ENCODE results near the gene CADPS. TPM values are rescaled to one million over a fixed set of nuclear protein-coding genes. Genes with fewer than 3 reads are reported as not detected.

CADPS gene
- total and polyA plus RNA-seq, 5 donors from 2014 or later, result not detected

DNA sequence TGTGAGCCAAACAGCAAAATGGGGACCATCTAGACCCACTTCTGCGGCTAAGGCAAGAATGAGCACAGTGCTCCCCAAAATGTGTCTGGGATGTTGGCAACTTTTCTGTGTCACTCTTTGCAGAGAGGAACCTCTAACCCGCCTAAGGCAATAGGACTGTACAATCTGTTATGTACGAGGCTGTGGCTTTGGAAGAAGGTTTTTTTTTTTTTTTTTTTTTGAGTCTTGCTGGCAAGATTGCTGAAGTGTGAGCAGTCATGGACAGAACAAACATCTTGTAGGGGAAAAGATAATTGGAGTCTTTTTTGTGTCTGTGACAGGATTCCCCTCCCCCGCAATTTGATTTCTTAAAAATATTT, 509.1 kb downstream of the CADPS start:
- Mint-ChIP-seq H3K27me3 (peaks cover 57% of the 10 kb centered on the region), H3K4me3 (no peak overlapping the region), H3K9me3 (peaks cover 0 to 7% (median 0%) of the 10 kb centered on the region in 7 donors), H3K4me1 (peaks cover 0 to 2% (median 0%) of the 10 kb centered on the region in 4 donors), H3K36me3 (no peaks in the 10 kb centered on the region), H3K27ac (no peak overlapping the region)
- Histone ChIP-seq H3K27ac (ENCODE audit: insufficient read depth, low read length, poor library complexity, severe bottlenecking) (no peak overlapping the region), H3K4me1 (ENCODE audit: control insufficient read depth, insufficient read depth, low read length, poor library complexity, severe bottlenecking) (no peaks in the 10 kb centered on the region), H3K9me3 (ENCODE audit: control insufficient read depth in 2 of 2, low read length in 2 of 2) (no peaks in the 10 kb centered on the region), H3K27me3 (ENCODE audit: control insufficient read depth, insufficient read depth, low read length) (peaks cover 9% of the 10 kb centered on the region), H3K4me3 (ENCODE audit: low read depth, low read length) (no peak overlapping the region), H3K36me3 (ENCODE audit: control insufficient read depth, insufficient read depth, low read length) (no peaks in the 10 kb centered on the region)
- no peak for ATAC-seq (ENCODE audit: low read depth in 2 of 2)
- no peak for DNase-seq

DNA sequence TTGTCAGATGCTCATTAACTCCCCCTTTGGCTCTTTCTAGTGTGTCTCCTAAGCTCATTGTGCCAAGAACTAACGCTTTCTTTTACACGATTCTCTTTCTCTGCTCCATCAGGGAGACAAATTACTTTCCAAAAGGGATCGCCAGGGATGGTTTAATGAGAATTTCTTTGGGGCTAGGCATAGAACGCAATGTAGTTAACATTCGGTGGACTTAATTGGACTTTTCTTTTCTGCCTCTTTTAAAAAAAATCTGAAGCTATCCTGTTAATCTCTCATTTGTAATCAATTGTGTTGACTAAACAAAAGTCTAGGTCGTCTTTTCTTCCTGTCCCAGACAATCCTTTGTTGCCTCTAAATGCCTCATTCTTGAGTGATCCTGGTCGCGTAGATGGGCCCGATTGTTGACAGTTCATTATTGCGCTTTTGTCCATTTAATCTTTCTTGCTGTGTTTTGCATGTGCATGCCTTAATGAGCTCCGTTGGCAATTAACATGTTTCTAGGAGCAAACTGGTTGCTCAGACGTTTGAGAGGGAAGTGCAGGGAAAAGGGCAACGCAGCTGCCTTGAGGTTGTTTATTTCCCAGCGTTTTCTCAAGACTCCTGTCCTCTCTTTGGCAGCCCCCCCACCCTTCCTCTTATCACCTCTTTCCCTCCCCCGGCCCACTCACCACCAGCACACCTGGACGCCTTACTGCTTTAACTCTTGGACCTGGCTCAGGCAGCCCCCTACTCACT, 509.7 kb downstream of the CADPS start:
- Mint-ChIP-seq H3K4me1 (peaks cover 0 to 2% (median 0%) of the 10 kb centered on the region in 4 donors), H3K27ac (peak overlapping the region in 1 of 3 donors; percentile 57), H3K4me3 (no peak overlapping the region), H3K27me3 (peaks cover 52% of the 10 kb centered on the region), H3K9me3 (peaks cover 0 to 5% (median 0%) of the 10 kb centered on the region in 7 donors), H3K36me3 (no peaks in the 10 kb centered on the region)
- no peak for ATAC-seq (ENCODE audit: low read depth in 2 of 2)
- Histone ChIP-seq H3K36me3 (ENCODE audit: control insufficient read depth, insufficient read depth, low read length) (no peaks in the 10 kb centered on the region), H3K27me3 (ENCODE audit: control insufficient read depth, insufficient read depth, low read length) (peaks cover 9% of the 10 kb centered on the region), H3K9me3 (ENCODE audit: control insufficient read depth in 2 of 2, low read length in 2 of 2) (no peaks in the 10 kb centered on the region), H3K4me1 (ENCODE audit: control insufficient read depth, insufficient read depth, low read length, poor library complexity, severe bottlenecking) (no peaks in the 10 kb centered on the region), H3K27ac (ENCODE audit: insufficient read depth, low read length, poor library complexity, severe bottlenecking) (no peak overlapping the region), H3K4me3 (ENCODE audit: low read depth, low read length) (no peak overlapping the region)
- no peak for DNase-seq

DNA sequence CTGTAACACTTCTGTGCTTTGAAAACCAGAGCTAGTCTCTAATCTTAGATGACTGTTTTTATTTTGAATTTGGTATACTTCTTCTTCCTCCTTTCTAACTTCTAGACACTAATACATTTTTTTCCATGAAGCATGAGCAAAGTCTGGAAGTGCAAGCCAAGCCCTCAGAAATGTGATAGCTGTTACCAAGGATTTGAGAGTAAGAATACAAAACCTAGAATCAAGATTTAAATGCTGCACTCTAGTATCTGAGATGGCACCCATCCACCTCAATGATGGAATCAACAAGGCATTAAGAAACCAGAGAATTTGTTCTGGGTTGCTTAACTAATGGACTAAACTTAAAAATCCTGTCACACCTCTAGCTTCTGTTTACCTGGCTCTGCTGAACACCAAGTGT, 511.0 kb downstream of the CADPS start:
- Histone ChIP-seq H3K36me3 (ENCODE audit: control insufficient read depth, insufficient read depth, low read length) (no peaks in the 10 kb centered on the region), H3K27ac (ENCODE audit: insufficient read depth, low read length, poor library complexity, severe bottlenecking) (no peak overlapping the region), H3K27me3 (ENCODE audit: control insufficient read depth, insufficient read depth, low read length) (peaks cover 9% of the 10 kb centered on the region), H3K4me3 (ENCODE audit: low read depth, low read length) (no peak overlapping the region), H3K4me1 (ENCODE audit: control insufficient read depth, insufficient read depth, low read length, poor library complexity, severe bottlenecking) (no peaks in the 10 kb centered on the region), H3K9me3 (ENCODE audit: control insufficient read depth in 2 of 2, low read length in 2 of 2) (no peaks in the 10 kb centered on the region)
- no peak overlapping the region for H3K4me3 Mint-ChIP-seq
- H3K36me3 Mint-ChIP-seq, result no peaks in the 10 kb centered on the region
- ATAC-seq (ENCODE audit: low read depth in 2 of 2) (no peak), DNase-seq (no peak)
- peaks cover 0 to 4% (median 0%) of the 10 kb centered on the region in 7 donors for H3K9me3 Mint-ChIP-seq
- H3K27me3 Mint-ChIP-seq, result peaks cover 41% of the 10 kb centered on the region
- peaks cover 0 to 2% (median 0%) of the 10 kb centered on the region in 4 donors for H3K4me1 Mint-ChIP-seq
- H3K27ac Mint-ChIP-seq, result no peak overlapping the region

DNA sequence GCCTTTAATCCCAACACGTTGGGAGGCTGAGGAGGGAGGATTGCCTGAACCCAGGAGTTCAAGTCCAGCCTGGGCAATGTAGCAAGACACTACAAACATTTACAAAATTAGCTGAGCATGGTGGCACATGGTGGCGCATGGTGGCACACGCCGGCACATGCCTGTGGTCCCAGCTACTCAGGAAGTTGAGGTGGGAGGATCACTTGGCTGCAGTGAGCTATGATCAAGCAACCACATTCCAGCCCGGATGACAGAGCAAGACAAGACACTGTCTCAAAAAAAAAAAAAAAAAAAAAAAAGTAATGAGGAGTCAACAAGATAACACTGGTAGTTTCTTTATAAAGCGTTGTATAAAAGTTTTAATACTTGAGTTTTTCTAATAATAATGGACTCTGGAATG, 511.9 kb downstream of the CADPS start:
- Histone ChIP-seq H3K9me3 (ENCODE audit: control insufficient read depth in 2 of 2, low read length in 2 of 2) (no peaks in the 10 kb centered on the region), H3K27me3 (ENCODE audit: control insufficient read depth, insufficient read depth, low read length) (peaks cover 9% of the 10 kb centered on the region), H3K4me1 (ENCODE audit: control insufficient read depth, insufficient read depth, low read length, poor library complexity, severe bottlenecking) (no peaks in the 10 kb centered on the region), H3K27ac (ENCODE audit: insufficient read depth, low read length, poor library complexity, severe bottlenecking) (no peak overlapping the region), H3K36me3 (ENCODE audit: control insufficient read depth, insufficient read depth, low read length) (no peaks in the 10 kb centered on the region), H3K4me3 (ENCODE audit: low read depth, low read length) (no peak overlapping the region)
- H3K36me3 Mint-ChIP-seq, result no peaks in the 10 kb centered on the region
- H3K4me3 Mint-ChIP-seq, result no peak overlapping the region
- no peak overlapping the region for H3K27ac Mint-ChIP-seq
- DNase-seq, result no peak
- peaks cover 0 to 2% (median 0%) of the 10 kb centered on the region in 4 donors for H3K4me1 Mint-ChIP-seq
- ATAC-seq (ENCODE audit: low read depth in 2 of 2), result no peak
- peaks cover 34% of the 10 kb centered on the region for H3K27me3 Mint-ChIP-seq
- peaks cover 0 to 7% (median 0%) of the 10 kb centered on the region in 7 donors for H3K9me3 Mint-ChIP-seq

DNA sequence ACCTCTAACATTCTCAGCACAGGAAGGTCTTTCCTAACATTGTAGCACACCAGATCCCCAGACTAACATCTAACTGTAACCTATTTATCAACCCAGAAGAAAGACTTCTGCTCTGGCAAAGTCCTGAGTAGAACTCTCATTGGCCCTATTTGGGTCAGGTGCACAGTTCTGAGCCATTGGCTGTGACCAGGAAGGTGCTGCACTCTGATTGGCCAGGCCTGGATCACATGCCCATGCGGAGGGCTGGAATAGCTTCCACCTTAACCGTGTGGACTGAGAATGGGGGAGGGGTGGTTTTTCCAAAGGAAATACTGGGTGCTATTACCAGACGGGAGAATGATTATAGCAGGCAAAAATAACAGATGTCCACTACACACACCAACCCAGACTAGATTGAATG, 513.4 kb downstream of the CADPS start:
- Histone ChIP-seq H3K4me3 (ENCODE audit: low read depth, low read length) (no peak overlapping the region), H3K27ac (ENCODE audit: insufficient read depth, low read length, poor library complexity, severe bottlenecking) (no peak overlapping the region), H3K4me1 (ENCODE audit: control insufficient read depth, insufficient read depth, low read length, poor library complexity, severe bottlenecking) (no peaks in the 10 kb centered on the region), H3K9me3 (ENCODE audit: control insufficient read depth in 2 of 2, low read length in 2 of 2) (no peaks in the 10 kb centered on the region), H3K27me3 (ENCODE audit: control insufficient read depth, insufficient read depth, low read length) (peaks cover 5% of the 10 kb centered on the region), H3K36me3 (ENCODE audit: control insufficient read depth, insufficient read depth, low read length) (no peaks in the 10 kb centered on the region)
- H3K4me1 Mint-ChIP-seq, result no peaks in the 10 kb centered on the region
- peaks cover 20% of the 10 kb centered on the region for H3K27me3 Mint-ChIP-seq
- H3K27ac Mint-ChIP-seq, result no peak overlapping the region
- ATAC-seq (ENCODE audit: low read depth in 2 of 2), result no peak
- peaks cover 0 to 6% (median 0%) of the 10 kb centered on the region in 7 donors for H3K9me3 Mint-ChIP-seq
- peak overlapping the region in 1 of 4 donors; percentile 5 for H3K4me3 Mint-ChIP-seq
- H3K36me3 Mint-ChIP-seq, result no peaks in the 10 kb centered on the region
- no peak for DNase-seq

DNA sequence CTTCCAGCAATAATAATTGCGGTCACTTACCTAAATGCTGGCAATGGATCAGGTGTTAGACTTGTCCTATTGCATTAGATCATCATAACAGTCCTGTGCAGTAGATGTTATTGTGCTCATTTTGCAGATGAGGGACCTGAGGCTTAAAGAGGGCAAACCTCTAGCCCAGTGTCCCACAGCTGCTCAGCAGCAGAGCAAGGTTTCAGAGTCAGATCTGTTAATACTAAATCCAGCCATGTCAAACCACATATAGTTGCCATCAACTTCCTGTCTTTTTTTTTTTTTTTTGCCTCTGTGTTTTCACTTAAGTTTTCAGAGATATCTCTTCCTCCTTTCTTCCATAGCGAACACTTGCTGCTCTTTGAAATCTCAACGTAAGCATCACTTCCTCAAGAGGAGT, 514.0 kb downstream of the CADPS start:
- Mint-ChIP-seq H3K27me3 (peaks cover 15% of the 10 kb centered on the region), H3K27ac (no peak overlapping the region), H3K9me3 (peaks cover 0 to 6% (median 0%) of the 10 kb centered on the region in 7 donors), H3K4me1 (no peaks in the 10 kb centered on the region), H3K36me3 (no peaks in the 10 kb centered on the region), H3K4me3 (no peak overlapping the region)
- H3K9me3 ChIP-seq (ENCODE audit: control insufficient read depth in 2 of 2, low read length in 2 of 2), result no peaks in the 10 kb centered on the region
- no peak overlapping the region for H3K27ac ChIP-seq (ENCODE audit: insufficient read depth, low read length, poor library complexity, severe bottlenecking)
- ATAC-seq (ENCODE audit: low read depth in 2 of 2) (no peak), DNase-seq (no peak)
- no peak overlapping the region for H3K4me3 ChIP-seq (ENCODE audit: low read depth, low read length)
- no peaks in the 10 kb centered on the region for H3K36me3 ChIP-seq (ENCODE audit: control insufficient read depth, insufficient read depth, low read length)
- H3K27me3 ChIP-seq (ENCODE audit: control insufficient read depth, insufficient read depth, low read length), result no peaks in the 10 kb centered on the region
- no peaks in the 10 kb centered on the region for H3K4me1 ChIP-seq (ENCODE audit: control insufficient read depth, insufficient read depth, low read length, poor library complexity, severe bottlenecking)

DNA sequence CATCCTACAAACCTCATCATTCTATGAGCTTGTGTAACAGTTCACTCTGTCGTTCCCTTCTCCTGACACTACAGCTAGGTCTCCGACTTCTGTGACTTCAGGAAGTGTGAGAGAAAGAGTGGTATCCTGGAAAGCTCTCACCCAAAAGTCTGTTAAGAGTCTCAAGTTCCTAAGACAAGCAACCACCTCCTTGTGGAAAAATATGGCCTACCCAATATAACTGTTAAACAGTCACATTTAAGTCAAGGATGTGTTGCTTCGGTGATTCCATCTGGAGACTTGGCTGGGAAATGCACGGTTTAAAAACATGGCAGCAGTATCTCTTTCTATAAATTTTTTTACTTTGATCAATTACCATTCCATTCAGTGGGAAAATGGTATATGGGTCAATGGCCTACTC, 515.7 kb downstream of the CADPS start:
- Histone ChIP-seq H3K27ac (ENCODE audit: insufficient read depth, low read length, poor library complexity, severe bottlenecking) (no peak overlapping the region), H3K4me3 (ENCODE audit: low read depth, low read length) (no peak overlapping the region), H3K27me3 (ENCODE audit: control insufficient read depth, insufficient read depth, low read length) (no peaks in the 10 kb centered on the region), H3K9me3 (ENCODE audit: control insufficient read depth in 2 of 2, low read length in 2 of 2) (no peaks in the 10 kb centered on the region), H3K4me1 (ENCODE audit: control insufficient read depth, insufficient read depth, low read length, poor library complexity, severe bottlenecking) (no peaks in the 10 kb centered on the region), H3K36me3 (ENCODE audit: control insufficient read depth, insufficient read depth, low read length) (no peaks in the 10 kb centered on the region)
- ATAC-seq (ENCODE audit: low read depth in 2 of 2), result no peak
- no peaks in the 10 kb centered on the region for H3K4me1 Mint-ChIP-seq
- no peak for DNase-seq
- H3K36me3 Mint-ChIP-seq, result no peaks in the 10 kb centered on the region
- H3K27ac Mint-ChIP-seq, result no peak overlapping the region
- H3K9me3 Mint-ChIP-seq, result peaks cover 0 to 6% (median 0%) of the 10 kb centered on the region in 7 donors
- no peak overlapping the region for H3K4me3 Mint-ChIP-seq
- H3K27me3 Mint-ChIP-seq, result peaks cover 5% of the 10 kb centered on the region

DNA sequence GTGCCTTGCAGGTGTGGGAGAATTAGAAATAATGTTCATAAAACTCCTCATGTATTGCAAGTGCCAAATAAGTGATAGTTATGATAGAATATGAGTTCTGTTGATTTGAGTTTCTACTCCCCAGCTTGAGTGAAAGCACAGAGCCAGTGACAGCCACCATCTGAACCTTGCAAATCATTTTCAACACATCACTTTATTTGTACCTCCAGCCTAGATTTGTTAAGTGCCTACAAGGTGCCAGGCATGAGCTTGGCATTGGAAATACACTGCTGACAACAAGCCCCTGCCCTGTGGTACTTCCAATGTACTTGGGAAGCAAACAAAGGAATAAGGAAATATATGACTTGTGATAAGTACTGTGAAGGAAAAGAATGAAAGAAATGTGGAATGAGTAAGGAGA, 518.9 kb downstream of the CADPS start:
- no peaks in the 10 kb centered on the region for H3K9me3 ChIP-seq (ENCODE audit: control insufficient read depth in 2 of 2, low read length in 2 of 2)
- H3K4me3 Mint-ChIP-seq, result no peak overlapping the region
- H3K27ac ChIP-seq (ENCODE audit: insufficient read depth, low read length, poor library complexity, severe bottlenecking), result no peak overlapping the region
- H3K27me3 ChIP-seq (ENCODE audit: control insufficient read depth, insufficient read depth, low read length), result no peaks in the 10 kb centered on the region
- H3K4me3 ChIP-seq (ENCODE audit: low read depth, low read length), result no peak overlapping the region
- no peaks in the 10 kb centered on the region for H3K36me3 Mint-ChIP-seq
- peaks cover 0 to 4% (median 0%) of the 10 kb centered on the region in 7 donors for H3K9me3 Mint-ChIP-seq
- H3K27me3 Mint-ChIP-seq, result no peaks in the 10 kb centered on the region
- no peak for ATAC-seq (ENCODE audit: low read depth in 2 of 2)
- no peaks in the 10 kb centered on the region for H3K36me3 ChIP-seq (ENCODE audit: control insufficient read depth, insufficient read depth, low read length)
- no peaks in the 10 kb centered on the region for H3K4me1 Mint-ChIP-seq
- no peak for DNase-seq
- H3K27ac Mint-ChIP-seq, result no peak overlapping the region
- no peaks in the 10 kb centered on the region for H3K4me1 ChIP-seq (ENCODE audit: control insufficient read depth, insufficient read depth, low read length, poor library complexity, severe bottlenecking)

Measured in CD4-positive, CD25-positive, alpha-beta regulatory T cell (primary cell).